Stimulated activated CD4-positive, alpha-beta T cell treated with anti-CD3 and anti-CD28 coated beads, Interleukin-2, amount 100 ng/mL, for 24 hours (primary cell): ENCODE results near the gene SPATS2.

Experiments used
- DNase-seq, 2 donors: peaks; one replicate each; pipeline ENCODE4 v3.0.0-alpha.2; 2020

The SPATS2 gene

DNA sequence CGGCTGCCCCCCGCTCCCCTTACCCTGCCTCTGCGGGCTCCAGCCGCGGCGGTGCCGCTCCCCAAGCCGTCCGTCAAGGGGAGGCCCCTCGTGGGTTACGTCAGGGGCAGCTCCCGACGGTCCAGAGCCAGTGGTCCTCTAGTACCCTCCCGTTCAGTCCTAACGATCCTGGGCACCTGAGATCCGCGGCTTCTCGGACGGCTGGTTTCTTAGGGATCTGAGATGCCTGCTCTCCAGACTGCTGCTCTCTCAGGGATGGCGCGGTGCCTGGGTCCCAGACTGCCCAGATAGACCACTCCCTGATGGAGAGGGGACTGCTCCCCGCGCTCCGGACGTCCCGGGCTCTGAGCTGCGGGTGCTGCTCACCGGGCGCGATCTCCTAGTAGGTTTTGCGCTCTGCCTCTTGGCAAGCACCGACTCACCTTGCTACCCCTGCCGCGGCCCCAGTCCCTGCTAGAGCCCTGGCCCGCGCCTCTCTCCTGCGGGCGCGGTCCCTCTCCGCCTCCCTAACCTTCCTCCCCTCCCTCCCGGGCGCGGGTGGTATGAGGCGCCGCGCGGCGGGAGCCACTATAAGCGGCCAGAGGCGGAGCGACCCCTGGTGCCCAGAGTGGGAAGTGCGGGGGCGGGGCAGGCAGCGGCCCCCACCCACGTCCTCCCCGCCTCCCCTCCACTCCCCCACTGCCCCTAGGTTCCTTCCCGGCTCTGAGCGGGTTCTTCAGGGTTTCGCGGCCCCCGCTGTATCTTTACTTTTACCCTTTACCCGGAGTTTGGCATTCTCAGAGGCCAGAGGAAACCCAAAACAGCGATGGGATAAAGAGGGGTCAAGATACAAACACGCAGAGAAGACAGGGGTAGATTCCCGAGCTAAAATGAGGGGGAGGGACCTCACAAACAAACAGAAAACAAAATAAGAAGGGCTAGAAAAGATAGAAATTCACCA, 30.3 kb upstream of the SPATS2 start, which contains the start of gene C1QL4:
Gene C1QL4 (minus strand): TSS at position 544 of the 940 bp plus-strand sequence. CDS start 711 bp downstream, outside the sequence.
- DNase-seq, result peak; percentile 92 to 93

DNA sequence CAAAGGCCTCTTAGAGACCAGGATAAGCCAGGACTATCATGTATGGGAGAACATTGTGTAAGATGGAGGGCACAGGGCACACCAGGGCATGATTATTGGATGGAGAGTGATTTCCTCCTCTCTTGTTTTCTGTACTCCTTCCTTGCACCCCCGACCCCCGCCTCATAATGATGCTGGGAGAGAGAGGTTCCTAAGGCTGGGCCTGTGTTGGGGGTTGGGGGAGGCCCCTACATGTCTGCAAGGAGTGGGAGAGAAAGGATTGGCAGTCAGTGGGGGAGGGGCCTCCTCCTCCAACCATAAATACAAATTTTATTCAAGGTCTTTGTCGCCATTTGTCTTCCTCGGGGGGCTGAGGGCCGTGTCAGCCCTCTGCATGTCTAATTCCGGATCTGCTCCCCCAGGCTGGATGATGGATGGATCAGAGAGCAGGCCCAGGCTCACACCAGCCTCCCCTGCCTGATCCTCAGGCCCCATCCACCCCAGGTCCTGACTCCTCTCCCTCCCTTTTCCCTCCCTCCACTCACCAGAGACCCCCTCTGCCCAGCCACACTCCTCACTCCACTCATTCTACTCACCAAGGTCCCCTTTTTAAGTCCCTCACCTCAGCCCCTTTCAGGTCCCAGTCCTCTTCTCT, 28.3 kb upstream of the SPATS2 start:
- DNase-seq, result no peak

DNA sequence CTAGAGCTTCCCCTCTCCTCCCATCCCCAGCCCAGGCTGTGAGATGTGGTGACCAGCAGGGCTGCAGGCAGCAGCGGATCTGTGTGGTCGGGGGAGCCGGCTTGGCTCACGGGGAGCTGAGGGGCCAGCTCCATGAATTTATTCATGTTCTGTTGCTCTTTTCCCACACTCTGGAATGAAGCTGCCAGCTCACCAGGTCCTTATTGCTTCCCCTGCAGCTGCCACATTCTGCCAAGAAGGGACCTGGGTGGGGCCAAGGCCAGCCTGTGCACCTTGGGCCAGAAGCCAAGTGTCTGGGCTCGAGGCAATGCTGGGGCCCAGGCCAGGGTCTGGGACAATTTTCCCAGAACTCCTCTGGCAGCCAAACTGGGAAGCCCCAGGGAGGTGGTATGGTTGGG, 27.8 kb upstream of the SPATS2 start:
- DNase-seq, result no peak

DNA sequence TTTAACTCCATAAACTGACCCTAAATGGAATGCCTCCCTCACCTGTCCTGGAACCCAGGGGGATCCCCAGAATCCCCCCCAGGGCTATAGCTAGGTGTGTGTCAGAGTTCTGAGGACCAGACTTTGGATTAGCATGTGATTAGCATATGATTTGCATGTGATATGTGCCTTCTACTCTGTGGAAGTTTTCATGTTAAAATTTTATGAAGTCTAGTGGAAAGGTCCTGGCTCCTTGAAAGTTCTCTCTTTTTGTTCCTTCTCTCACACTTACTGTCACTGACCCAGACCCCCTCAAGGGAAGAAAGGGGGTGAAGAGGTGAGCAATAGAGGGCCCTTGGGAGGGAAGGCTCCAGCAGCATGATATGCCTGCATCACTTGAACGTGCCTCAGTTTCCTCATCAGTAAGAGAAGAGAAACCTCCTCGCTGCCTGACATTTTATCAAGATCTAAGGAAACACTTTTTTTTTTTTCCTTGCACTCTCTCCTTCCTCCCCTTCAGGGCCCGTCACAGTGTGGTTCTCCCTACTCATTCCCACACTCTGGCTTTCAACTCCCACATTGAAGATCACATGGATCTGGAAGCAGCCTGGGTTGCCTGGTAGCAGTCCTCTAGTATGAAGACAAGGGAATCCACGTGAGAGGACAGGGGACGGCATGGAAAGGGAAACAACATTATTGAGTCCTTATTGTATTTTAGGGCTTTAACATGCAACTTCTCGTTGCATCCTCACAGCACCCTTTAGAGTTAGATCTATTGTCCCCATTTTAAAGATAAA, 27.0 kb upstream of the SPATS2 start:
- no peak for DNase-seq

DNA sequence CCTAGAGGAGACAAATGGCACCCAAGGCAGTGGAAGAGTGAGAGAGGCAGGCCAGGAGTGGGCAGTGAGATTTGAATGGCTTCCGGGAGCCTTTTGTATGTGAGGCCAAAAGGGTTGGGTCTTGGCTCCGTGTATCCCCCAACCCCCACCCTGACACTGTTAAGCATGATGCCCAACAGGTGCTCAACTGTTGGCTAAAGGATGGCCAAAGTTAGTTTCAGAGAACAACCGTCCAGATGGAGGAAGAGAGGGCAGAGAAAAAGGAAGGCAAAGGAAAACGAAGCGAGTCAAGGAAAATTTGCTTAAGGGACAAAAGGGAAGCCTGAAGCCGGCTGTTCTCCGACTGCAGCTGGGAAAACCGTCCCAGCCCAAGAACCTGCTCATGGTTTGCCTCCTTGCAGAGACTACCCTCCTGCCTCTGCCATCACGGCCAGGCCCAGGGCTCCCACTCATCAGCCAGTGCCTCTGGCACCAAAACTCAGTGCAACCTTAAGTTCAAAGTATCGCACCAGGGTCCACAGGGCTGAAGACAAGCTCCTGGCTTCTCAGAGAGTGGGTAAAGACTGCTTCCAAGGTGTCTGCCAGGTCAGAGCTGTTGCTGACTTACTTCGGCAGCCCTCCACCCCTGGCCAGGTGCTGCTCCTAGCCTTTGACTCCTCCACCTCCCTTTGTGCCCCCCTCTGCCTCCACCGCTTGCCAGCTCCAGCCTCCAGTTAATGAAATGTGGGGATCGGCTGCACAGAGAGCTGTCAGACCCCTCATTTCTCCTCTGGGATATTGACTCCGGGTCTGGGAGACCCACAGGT, 26.1 kb upstream of the SPATS2 start:
- no peak for DNase-seq

DNA sequence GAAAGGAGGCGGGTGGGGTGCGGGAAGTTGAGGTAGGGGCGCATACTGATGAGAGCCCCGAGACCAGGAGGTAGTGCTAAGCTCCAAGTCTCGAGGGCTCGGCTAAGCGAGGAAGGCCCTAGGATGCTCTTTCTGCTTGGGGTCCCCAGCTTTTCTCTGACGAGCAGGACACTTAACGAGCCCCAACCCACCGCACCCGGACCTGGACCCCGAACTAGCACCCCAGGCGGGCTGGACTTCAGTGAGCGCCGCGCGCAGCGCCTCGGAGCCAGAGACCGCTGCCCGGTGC, 25.5 kb upstream of the SPATS2 start:
- DNase-seq, result no peak

DNA sequence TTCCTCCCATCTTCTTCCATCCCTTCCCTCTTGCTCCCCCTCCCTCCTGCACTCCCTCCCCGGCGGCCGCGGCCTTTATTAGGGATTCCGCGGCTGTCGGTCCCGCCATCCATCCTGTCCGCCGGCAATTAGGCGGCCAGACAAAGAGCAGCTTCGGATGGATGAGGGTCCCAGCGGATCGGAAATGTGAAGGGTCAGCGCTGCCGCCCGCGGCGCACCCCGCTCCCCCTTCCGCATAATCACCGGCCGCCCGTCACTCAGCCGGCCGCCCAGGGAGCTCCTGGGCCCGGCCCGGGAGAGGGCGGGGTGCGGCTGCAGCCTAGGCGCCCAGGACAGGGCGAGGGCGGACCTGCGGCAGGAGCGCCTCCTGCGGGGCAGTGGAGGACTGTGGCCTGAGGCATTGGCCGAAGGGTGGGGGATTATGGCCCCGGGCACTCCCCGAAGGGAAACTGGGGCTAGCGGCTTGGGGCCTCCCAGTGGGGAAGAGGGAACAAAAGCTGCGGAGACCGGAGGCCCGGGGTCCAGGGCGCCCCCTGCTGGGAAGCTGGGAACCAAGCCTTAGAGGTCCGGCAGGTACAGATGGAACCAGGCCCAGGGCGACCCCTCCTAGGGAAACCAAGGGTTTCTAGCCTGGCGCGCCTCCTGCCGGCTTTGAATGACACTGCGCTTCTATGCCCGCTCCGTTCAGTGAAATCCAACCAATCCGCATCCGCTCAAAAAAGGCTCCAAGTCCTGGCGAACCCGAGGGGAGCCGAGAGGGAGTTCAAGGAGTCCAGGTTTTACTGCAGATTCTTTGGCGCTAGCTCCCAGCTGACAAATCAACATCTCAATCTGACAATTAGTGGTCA, 25.0 kb upstream of the SPATS2 start:
- DNase-seq, result peak; percentile 82 to 91

DNA sequence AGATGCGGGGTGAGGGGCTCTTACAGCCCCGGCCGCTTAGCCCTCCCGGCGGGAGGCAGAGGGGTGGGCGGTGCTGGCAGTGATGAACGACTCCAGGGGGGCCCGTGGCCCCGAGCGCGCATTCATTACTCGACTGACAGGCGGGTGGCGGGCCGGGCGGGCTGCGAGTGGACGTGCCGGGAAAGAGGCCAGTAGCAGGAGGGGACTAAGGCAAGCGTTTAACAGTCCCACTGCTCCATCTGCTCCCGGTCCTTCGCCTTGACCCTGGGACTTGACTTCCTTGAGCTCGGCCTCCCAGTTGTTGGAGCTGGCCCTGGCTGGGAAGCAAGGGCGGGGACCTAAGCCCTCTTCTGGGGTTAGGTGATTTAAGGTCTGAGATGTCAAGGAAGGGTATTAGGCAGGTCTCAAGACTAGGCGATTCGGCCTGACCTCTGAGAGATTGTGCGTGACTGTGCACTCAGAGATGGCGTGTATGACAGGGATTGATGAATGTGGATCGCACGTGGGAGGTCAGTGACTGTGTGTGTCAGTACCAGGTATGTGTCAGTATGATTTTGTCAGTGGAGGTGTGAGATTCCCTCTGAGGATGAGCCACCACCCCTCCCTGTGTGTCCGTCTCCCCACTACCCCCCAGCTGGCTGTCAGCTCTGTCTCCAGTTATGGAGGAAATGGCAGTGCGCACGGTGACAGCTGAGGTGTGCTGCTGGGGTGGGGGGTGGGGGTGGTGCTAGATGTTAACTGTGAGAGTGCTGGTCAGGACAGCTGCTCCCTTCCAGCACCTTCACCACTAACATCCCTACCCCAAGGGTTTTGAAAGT, 24.1 kb upstream of the SPATS2 start:
- peak; percentile 44 to 68 for DNase-seq

DNA sequence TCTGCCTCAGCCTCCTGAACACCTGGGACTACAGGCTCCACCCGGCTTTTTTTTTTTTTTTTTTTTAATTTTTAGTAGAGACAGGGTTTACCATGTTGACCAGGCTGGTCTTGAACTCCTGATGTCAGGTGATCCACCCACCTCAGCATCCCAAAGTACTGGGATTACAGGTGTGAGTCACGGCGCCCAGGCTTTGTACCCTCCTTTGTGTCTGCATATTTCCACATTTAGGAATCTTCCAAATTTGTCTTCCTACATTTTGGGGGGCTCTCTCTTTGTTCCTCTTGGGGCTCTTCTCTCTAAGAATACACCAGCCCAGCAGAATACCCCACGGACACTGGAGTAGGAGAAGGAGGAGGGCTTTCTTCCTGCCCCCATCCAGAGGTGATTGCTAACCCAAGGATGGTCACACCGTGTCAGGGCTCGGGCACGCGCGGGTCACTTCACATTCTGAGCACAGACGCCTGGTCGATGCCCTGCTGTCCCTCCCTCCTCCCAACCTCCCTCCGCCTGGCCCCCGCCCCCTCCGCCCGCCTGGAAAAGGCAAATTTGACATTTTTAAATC, 22.7 kb upstream of the SPATS2 start:
- DNase-seq, result no peak

DNA sequence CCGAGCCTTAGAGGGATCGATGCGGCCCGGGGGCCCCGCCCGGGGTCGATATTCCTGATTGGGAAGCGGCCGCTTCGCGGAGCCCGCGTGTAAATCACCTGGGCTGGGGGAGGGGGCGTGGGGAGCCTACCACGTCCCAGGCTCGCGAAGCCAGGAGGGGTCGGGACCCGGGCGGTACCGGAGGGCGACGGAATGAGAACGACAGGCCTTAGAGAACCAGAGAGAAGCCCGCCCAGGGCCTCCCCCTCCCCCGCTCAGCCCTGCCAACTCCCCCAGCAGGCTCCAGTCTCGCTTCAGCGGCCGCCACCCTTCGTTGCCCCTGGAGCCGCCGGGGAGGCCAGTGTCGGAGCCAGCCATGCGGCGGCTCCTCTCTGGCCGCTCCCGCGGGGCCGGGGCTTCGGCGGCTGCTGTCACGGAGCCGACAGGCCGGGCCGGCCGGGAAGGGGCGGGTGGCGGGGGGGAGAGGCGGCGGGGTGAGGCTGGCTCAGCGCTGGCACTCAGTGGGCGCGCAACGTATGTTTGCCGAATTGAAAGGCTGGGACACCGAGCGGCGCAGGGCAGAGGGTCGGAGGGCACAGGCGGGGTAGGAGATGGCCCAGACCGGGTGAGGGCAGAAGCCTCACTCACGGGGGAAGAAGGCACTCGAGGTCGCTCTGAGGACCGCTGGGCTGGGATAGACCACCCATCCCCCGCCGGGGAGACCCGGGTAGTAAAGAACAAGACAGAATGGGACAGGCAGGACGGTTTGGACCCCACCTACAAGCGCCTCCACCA, 22.0 kb upstream of the SPATS2 start:
- peak in 1 of 2 donors; percentile 33 for DNase-seq

DNA sequence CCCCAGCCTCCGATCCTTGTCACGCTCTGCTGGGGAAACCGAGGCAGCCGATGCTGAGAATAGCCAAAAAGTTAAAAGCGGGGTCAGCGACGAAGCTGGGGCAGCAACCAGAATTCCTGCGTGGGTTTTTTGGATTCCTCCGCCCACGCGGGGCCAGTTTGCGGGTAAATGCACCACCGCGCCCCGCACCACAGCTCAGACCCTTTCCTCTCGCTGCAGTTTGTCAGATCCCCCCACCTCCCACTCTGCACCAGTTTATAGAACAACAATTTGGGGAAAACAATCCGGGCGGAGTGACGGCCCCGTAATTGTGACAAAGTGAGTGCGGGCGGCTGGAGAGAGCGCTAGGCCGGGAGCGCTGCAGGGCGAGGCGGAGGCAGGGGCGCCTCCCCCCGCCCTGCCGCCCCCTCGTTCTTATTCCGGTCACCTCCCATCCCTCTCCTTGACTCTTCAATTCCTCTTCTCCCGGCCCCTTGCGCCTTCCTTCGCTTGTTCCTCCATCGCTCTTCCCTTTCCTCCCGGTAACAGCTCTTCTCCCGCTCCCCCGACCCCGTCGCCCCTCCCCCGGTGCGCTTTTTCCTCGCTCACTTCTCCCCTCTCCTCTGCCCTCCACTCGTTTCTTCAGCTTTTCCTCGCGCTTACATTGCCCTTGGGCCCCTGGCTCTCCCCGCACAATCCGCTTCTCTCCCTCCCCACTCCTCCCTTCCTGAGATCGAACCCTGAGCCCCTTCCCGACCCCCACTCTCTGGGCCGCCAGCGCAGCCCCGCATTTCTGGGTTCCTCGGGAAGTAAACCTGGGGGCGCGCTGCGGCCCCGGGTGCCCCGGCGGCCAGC, 21.2 kb upstream of the SPATS2 start:
- no peak for DNase-seq

DNA sequence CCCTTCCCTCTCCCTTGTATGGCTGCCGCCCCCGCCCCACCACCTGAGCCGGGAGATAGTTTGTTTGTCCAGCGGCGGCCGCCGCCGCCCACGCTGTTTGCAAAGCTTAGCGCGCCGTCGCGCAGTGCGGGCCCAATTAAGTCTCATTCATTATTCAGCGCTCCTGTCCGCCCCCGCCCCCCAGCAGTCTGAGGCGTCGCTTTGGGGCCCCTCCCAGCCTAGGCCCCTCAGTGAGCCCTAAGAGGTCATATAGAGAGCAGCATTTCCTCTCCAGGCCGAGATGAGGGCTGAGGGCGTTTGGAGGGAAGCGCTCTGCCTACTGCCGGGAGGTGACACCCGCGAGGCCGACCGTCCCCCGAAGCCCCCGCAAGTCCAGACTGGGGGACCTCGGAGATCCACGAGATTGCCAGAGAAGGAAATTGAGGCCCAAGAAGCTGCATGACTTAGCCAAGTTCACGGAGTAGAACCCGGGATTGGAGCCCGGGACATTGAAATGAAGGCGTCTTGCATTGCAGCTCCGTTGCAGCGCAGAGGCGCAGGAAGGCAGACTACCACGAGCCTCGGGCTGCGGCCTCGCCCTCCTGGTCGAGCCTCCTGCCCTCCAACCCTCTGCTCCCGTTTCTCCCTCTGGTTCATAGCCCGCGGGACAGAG, 20.5 kb upstream of the SPATS2 start, which contains the start of gene DNAJC22:
Gene DNAJC22 (plus strand): TSS at position 230 of the 652 bp plus-strand sequence. CDS start 1,985 bp downstream, outside the sequence.
- peak; percentile 40 to 41 for DNase-seq

DNA sequence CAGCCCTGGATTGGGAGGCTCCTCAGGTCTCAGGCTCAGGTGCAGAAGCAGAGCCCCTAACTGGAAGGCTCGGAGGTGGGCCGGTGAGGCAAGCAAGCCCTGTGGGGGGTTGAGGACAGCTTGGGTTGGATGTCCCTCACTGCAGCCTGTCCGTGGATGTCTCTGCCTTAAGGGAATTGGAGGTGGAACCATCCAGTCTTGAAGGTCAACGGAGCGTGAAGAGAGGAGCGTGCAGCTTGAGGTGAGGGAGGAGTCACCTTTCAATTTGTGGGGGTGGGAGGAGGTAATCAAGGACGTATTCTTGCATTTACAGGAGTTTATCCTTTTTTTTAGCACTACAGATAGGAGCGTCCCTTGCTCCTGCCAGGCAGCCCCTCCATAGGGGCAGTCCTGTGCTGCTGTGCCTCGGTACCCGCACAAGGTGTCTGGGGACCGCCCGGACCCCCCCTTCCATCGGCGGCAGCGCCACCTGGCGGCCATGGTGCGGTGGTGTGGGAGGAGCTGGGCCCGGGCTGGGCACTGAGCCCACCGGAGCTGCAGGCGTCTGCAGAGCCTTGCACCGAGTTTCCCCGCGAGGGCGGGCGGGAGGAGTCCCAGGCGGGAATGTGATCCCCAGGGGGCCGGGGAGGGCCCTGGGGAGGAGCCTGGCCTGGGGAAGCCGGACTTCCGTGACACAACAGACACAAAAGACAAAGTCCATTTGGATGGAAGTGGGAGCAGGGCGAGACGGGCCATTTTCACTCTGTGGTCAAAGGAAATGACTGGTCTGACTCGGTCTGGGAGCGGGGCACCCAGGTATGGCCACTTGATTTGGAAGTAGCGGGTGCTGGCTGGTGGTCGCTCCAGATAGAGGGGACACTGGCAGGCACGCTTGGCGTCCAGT, 19.7 kb upstream of the SPATS2 start:
- peak; percentile 80 to 85 for DNase-seq

DNA sequence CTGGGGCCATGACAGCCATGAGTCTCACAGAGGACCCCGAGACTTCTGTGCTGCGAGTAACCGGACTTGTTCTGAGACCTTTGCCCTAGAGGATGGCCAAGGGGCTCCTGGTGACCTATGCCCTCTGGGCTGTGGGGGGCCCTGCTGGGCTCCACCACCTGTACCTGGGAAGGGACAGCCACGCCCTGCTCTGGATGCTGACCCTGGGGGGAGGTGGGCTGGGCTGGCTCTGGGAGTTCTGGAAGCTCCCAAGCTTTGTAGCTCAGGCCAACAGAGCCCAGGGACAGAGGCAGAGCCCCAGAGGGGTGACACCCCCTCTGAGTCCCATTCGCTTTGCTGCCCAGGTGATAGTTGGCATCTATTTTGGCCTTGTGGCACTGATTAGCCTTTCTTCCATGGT, 18.5 kb upstream of the SPATS2 start:
- no peak for DNase-seq

DNA sequence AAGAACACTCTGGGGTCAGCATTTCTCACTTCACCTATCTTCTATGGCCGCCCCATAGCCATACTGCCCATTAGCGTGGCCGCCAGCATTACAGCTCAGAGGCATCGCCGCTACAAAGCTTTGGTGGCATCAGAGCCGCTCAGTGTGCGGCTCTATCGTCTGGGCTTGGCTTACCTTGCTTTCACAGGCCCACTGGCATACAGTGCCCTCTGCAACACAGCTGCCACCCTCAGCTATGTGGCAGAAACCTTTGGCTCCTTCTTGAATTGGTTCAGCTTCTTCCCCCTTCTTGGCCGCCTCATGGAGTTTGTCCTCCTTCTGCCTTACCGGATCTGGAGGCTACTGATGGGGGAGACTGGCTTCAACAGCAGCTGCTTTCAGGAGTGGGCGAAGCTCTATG, 18.0 kb upstream of the SPATS2 start:
- no peak for DNase-seq

DNA sequence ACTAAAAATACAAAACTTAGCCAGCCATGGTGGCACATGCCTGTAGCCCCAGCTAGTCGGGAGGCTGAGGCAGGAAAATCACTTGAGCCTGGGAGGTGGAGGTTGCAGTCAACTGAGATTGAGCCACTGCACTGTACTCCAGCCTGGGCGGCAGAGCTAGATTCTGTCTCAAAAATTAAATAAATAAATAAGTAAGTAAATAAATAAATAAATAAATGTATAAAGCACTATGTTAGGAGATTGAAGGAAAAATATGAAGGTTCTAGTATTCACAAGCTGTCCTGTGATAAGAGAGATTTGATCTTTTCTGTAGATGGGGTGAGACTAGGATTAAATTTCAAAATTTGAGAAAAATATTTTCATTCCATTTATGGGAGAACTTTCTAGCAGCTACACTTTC, 14.9 kb upstream of the SPATS2 start:
- DNase-seq, result no peak

DNA sequence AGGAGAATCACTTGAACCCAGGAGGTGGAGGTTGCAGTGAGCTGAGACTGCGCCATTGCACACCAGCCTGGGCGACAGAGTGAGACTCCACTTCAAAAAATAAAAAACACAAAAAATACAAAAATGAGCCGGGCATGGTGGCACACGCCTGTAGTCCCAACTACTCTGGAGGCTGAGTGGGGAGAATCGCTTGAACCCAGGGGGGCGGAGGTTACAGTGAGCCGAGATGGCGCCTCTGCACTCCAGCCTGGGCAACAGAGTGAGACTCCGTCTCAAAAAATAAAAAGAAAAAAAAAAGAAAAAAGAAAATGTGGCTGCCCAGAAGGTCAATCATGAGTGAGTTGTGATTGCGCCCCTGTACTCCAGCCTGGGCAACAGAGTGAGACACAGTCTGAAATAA, 11.3 kb upstream of the SPATS2 start:
- no peak for DNase-seq
